NK-92 (cell line): ENCODE measurements around the gene WNK2.

Experiments
- DNase-seq: peaks from one replicate; lab custom pipeline; 2025; ENCODE audit not compliant: unreplicated experiment; lab: John Stamatoyannopoulos, UW

Gene WNK2

GRCh38 chr9:93252781-93253530 is 69.0 kb downstream of the WNK2 start:
- no peak for DNase-seq

- DNase-seq: no peak
Measured at GRCh38 chr9:93253633-93254032, 69.7 kb downstream of the WNK2 start.

- DNase-seq: no peak
Measured at GRCh38 chr9:93254061-93254481, 70.1 kb downstream of the WNK2 start.

- DNase-seq: no peak
Measured at GRCh38 chr9:93254806-93255493, 71.0 kb downstream of the WNK2 start.

GRCh38 chr9:93255494-93255867 is 71.5 kb downstream of the WNK2 start:
- no peak for DNase-seq

GRCh38 chr9:93255994-93256877 is 72.3 kb downstream of the WNK2 start:
- DNase-seq: no peak

- DNase-seq: no peak
Measured at GRCh38 chr9:93256878-93257807, 73.2 kb downstream of the WNK2 start.

- no peak for DNase-seq
Measured at GRCh38 chr9:93257808-93258331, 73.9 kb downstream of the WNK2 start.

GRCh38 chr9:93258419-93258817 is 74.5 kb downstream of the WNK2 start:
- DNase-seq: no peak

GRCh38 chr9:93258818-93259489 is 75.0 kb downstream of the WNK2 start:
- no peak for DNase-seq

- DNase-seq: no peak
Measured at GRCh38 chr9:93259490-93260262, 75.7 kb downstream of the WNK2 start.

- no peak for DNase-seq
Measured at GRCh38 chr9:93260263-93261066, 76.5 kb downstream of the WNK2 start.

GRCh38 chr9:93261281-93261680 is 77.3 kb downstream of the WNK2 start:
- no peak for DNase-seq

- DNase-seq: no peak
Measured at GRCh38 chr9:93261735-93262523, 78.0 kb downstream of the WNK2 start.

- no peak for DNase-seq
Measured at GRCh38 chr9:93262537-93263310, 78.8 kb downstream of the WNK2 start.

GRCh38 chr9:93263334-93264229 is 79.6 kb downstream of the WNK2 start:
- DNase-seq: no peak
